ENCODE measurements around the gene ATXN10. TPM values are rescaled to one million over a fixed set of nuclear protein-coding genes. Genes with fewer than 3 reads are reported as not detected.

Gene ATXN10
- total RNA-seq, 1 donor from 2014 or later: 99.7 TPM

DNA sequence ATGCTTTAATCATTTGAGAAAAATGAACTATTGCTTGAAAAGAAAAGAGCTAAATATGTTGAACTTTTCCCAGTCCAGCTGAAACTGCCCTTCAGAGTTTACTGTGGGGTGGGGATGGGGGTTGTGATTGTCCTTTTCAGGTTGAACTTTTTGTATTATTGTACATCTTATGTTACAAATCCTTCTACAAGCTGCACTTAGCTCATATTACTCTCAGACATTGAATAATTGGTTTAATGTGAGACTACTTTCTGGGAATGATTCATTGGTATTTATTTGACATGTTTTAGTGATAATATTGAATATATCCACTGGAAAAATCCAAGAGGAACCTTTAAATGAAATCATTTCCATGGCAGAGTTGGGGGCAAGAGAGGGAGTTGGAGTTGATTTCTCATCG lies 84.9 kb downstream of the ATXN10 start:
- H3K4me1 Mint-ChIP-seq: peaks cover 11% of the 10 kb centered on the region
- TF ChIP-seq, protein P1, sequence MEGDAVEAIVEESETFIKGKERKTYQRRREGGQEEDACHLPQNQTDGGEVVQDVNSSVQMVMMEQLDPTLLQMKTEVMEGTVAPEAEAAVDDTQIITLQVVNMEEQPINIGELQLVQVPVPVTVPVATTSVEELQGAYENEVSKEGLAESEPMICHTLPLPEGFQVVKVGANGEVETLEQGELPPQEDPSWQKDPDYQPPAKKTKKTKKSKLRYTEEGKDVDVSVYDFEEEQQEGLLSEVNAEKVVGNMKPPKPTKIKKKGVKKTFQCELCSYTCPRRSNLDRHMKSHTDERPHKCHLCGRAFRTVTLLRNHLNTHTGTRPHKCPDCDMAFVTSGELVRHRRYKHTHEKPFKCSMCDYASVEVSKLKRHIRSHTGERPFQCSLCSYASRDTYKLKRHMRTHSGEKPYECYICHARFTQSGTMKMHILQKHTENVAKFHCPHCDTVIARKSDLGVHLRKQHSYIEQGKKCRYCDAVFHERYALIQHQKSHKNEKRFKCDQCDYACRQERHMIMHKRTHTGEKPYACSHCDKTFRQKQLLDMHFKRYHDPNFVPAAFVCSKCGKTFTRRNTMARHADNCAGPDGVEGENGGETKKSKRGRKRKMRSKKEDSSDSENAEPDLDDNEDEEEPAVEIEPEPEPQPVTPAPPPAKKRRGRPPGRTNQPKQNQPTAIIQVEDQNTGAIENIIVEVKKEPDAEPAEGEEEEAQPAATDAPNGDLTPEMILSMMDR (IDR thresholded peaks at IDR 0.05): no peak

DNA sequence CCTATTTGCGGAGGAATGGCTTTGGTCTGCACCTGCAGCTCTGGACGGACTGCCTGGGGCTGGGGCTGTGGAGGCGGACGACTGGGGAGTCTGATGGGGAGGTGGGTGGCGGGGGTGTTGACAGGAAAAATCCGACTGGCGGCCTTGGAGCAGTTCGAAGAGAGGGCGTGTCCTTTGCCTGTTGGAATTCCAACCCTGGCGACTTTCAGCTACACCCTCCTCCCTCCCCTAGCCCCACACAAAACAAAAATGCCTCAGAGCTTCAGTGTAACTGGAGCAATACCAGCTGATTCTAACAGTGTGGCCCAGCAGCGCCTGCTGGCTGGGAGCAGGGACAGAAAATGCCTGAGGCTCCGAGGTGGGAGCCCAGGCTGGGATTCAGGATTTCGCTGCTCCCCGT lies 85.4 kb downstream of the ATXN10 start:
- ATAC-seq (ENCODE audit: low read depth): no peak
- TF ChIP-seq, protein P1 (IDR thresholded peaks at IDR 0.05): no peak
- no peaks in the 10 kb centered on the region for H3K27me3 Mint-ChIP-seq
- peaks cover 11% of the 10 kb centered on the region for H3K4me1 Mint-ChIP-seq
- ChIA-PET CTCF (no interaction called here), POLR2A (no interaction called here)
- no peak overlapping the region for H3K4me3 Mint-ChIP-seq
- peaks cover 38% of the 10 kb centered on the region for H3K36me3 Mint-ChIP-seq (ENCODE audit: low read depth)
- H3K9me3 Mint-ChIP-seq: no peaks in the 10 kb centered on the region
- no peak for DNase-seq
- H3K27ac Mint-ChIP-seq: no peak overlapping the region
- intact Hi-C loops (cut with micrococcal nuclease): no loop called here

More for the DNA sequence above, 84.9 kb downstream of the ATXN10 start:
- H3K9me3 Mint-ChIP-seq: no peaks in the 10 kb centered on the region
- no peak overlapping the region for H3K27ac Mint-ChIP-seq
- no peak for ATAC-seq (ENCODE audit: low read depth)
- no peak for DNase-seq
- intact Hi-C loops (cut with micrococcal nuclease): no loop called here
- no peak overlapping the region for H3K4me3 Mint-ChIP-seq
- H3K36me3 Mint-ChIP-seq (ENCODE audit: low read depth): peaks cover 39% of the 10 kb centered on the region
- POLR2A ChIA-PET: no interaction called here
- H3K27me3 Mint-ChIP-seq: no peaks in the 10 kb centered on the region
- CTCF ChIA-PET: no interaction called here

GRCh38 chr22:45757936-45758335 lies 86.3 kb downstream of the ATXN10 start:
- ATAC-seq (ENCODE audit: low read depth) (no peak), DNase-seq (no peak)
- Mint-ChIP-seq H3K36me3 (ENCODE audit: low read depth) (peaks cover 37% of the 10 kb centered on the region), H3K4me3 (no peak overlapping the region), H3K27me3 (no peaks in the 10 kb centered on the region), H3K4me1 (peaks cover 11% of the 10 kb centered on the region), H3K9me3 (no peaks in the 10 kb centered on the region), H3K27ac (no peak overlapping the region)
- CTCF ChIA-PET: interaction anchor here (0.7 kb wide), 1 partner anchor 27 kb away, joined by 3 read pairs; no protein-coding TSS in a partner anchor
- POLR2A ChIA-PET: no interaction called here
- TF ChIP-seq, protein P1 (IDR thresholded peaks at IDR 0.05): no peak
- intact Hi-C loops (cut with micrococcal nuclease): no loop called here

- ATAC-seq (ENCODE audit: low read depth): no peak
- H3K36me3 Mint-ChIP-seq (ENCODE audit: low read depth): peaks cover 41% of the 10 kb centered on the region
- ChIA-PET POLR2A (no interaction called here), CTCF (interaction anchor here (0.7 kb wide), 1 partner anchor 28 kb away, joined by 3 read pairs; no protein-coding TSS in a partner anchor)
- intact Hi-C loops (cut with micrococcal nuclease): no loop called here
- no peaks in the 10 kb centered on the region for H3K27me3 Mint-ChIP-seq
- H3K4me1 Mint-ChIP-seq: peaks cover 11% of the 10 kb centered on the region
- DNase-seq: no peak
- H3K9me3 Mint-ChIP-seq: no peaks in the 10 kb centered on the region
- H3K27ac Mint-ChIP-seq: no peak overlapping the region
- H3K4me3 Mint-ChIP-seq: no peak overlapping the region
- TF ChIP-seq, protein P1 (IDR thresholded peaks at IDR 0.05): no peak
Observed at GRCh38 chr22:45758603-45759002, 87.0 kb downstream of the ATXN10 start.

GRCh38 chr22:45760682-45761081 lies 89.0 kb downstream of the ATXN10 start:
- no peak for ATAC-seq (ENCODE audit: low read depth)
- Mint-ChIP-seq H3K4me3 (no peak overlapping the region), H3K4me1 (no peaks in the 10 kb centered on the region), H3K27me3 (no peaks in the 10 kb centered on the region), H3K9me3 (no peaks in the 10 kb centered on the region), H3K36me3 (ENCODE audit: low read depth) (peaks cover 48% of the 10 kb centered on the region), H3K27ac (no peak overlapping the region)
- ChIA-PET CTCF (no interaction called here), POLR2A (no interaction called here)
- DNase-seq: no peak
- TF ChIP-seq, protein P1 (IDR thresholded peaks at IDR 0.05): no peak
- intact Hi-C loops (cut with micrococcal nuclease): no loop called here

Data from activated B cell treated with CpG ODN at 0.5 μM for 24 hours (primary cell).